ENCODE data around the gene HMBS.

The HMBS gene

GRCh38 chr11:119067371-119068222 is 17.1 kb upstream of the HMBS start, which contains the start of gene VPS11:
Gene VPS11 (plus strand): TSS chr11:119067818. CDS start chr11:119067824, 6 bp downstream.
- DNase-seq (ENCODE audit: low read depth in 2 of 2), result peak; percentile 95 to 98

GRCh38 chr11:119077839-119078238 is 6.8 kb upstream of the HMBS start:
- DNase-seq (ENCODE audit: low read depth in 2 of 2), result no peak

- DNase-seq (ENCODE audit: low read depth in 2 of 2), result no peak
These were observed 5.8 kb upstream of the HMBS start for GRCh38 chr11:119078675-119079420.

- DNase-seq (ENCODE audit: low read depth in 2 of 2), result no peak
These were observed 2.9 kb upstream of the HMBS start for GRCh38 chr11:119081682-119082260.

- no peak for DNase-seq (ENCODE audit: low read depth in 2 of 2)
These were observed 761 bp downstream of the HMBS start for GRCh38 chr11:119085437-119085847.

GRCh38 chr11:119087123-119087522 is 2.4 kb downstream of the HMBS start:
- no peak for DNase-seq (ENCODE audit: low read depth in 2 of 2)

GRCh38 chr11:119087747-119088241 is 3.1 kb downstream of the HMBS start:
- no peak for DNase-seq (ENCODE audit: low read depth in 2 of 2)

- no peak for DNase-seq (ENCODE audit: low read depth in 2 of 2)
These were observed 3.7 kb downstream of the HMBS start for GRCh38 chr11:119088406-119088805.

- no peak for DNase-seq (ENCODE audit: low read depth in 2 of 2)
These were observed 4.6 kb downstream of the HMBS start for GRCh38 chr11:119089319-119089718.

- no peak for DNase-seq (ENCODE audit: low read depth in 2 of 2)
These were observed 6.5 kb downstream of the HMBS start for GRCh38 chr11:119091178-119091577.

- no peak for DNase-seq (ENCODE audit: low read depth in 2 of 2)
These were observed 7.5 kb downstream of the HMBS start for GRCh38 chr11:119091966-119092879.

- DNase-seq (ENCODE audit: low read depth in 2 of 2), result no peak
These were observed 8.5 kb downstream of the HMBS start for GRCh38 chr11:119092880-119093842.

GRCh38 chr11:119093942-119094815 is 9.5 kb downstream of the HMBS start:
- no peak for DNase-seq (ENCODE audit: low read depth in 2 of 2)

- peak in 1 of 2 donors; percentile 44 for DNase-seq (ENCODE audit: low read depth in 2 of 2)
These were observed 10.1 kb downstream of the HMBS start for GRCh38 chr11:119094816-119095065.

GRCh38 chr11:119095066-119095880 is 10.6 kb downstream of the HMBS start:
- DNase-seq (ENCODE audit: low read depth in 2 of 2), result peak; percentile 97 to 99

GRCh38 chr11:119099711-119100110 is 15.0 kb downstream of the HMBS start:
- no peak for DNase-seq (ENCODE audit: low read depth in 2 of 2)

GRCh38 chr11:119100246-119100970 is 15.7 kb downstream of the HMBS start:
- DNase-seq (ENCODE audit: low read depth in 2 of 2), result no peak

Measured in stimulated activated CD8-positive, alpha-beta memory T cell treated with anti-CD3 and anti-CD28 coated beads, Interleukin-2, amount 100 ng/mL, for 1 hour (primary cell).